ENCODE results near the gene COG6.

Gene COG6

GRCh38 chr13:39623466-39623865 is 32.0 kb upstream of the COG6 start:
- DNase-seq (ENCODE audit: insufficient read length, low spot score) (no peak), FAIRE-seq (no peak)
- TF ChIP-seq, protein P1, sequence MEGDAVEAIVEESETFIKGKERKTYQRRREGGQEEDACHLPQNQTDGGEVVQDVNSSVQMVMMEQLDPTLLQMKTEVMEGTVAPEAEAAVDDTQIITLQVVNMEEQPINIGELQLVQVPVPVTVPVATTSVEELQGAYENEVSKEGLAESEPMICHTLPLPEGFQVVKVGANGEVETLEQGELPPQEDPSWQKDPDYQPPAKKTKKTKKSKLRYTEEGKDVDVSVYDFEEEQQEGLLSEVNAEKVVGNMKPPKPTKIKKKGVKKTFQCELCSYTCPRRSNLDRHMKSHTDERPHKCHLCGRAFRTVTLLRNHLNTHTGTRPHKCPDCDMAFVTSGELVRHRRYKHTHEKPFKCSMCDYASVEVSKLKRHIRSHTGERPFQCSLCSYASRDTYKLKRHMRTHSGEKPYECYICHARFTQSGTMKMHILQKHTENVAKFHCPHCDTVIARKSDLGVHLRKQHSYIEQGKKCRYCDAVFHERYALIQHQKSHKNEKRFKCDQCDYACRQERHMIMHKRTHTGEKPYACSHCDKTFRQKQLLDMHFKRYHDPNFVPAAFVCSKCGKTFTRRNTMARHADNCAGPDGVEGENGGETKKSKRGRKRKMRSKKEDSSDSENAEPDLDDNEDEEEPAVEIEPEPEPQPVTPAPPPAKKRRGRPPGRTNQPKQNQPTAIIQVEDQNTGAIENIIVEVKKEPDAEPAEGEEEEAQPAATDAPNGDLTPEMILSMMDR (IDR thresholded peaks at IDR 0.05; ENCODE audit: insufficient read depth, missing control alignments): no peak

DNA sequence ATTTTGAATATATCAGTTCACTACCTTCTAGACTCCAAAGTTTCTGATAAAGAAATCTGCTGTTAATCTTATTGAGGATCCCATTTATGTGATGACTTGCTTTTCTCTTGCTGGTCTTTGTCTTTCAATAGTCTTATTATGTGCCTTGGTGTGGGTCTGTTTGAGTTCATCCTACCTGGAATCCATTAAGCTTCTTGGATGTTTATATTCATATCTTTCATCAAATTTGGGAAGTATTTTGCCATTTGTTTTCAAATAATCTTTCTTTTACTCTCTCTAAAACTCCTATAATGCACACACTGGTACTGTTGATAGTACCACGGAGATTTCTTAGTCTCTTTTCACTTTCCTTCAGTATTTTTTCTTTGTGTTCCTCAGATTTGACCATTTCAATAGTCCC is 24.2 kb upstream of the COG6 start:
- DNase-seq (ENCODE audit: insufficient read length, low spot score) (no peak), FAIRE-seq (no peak)
- TF ChIP-seq, protein P1 (IDR thresholded peaks at IDR 0.05; ENCODE audit: insufficient read depth, missing control alignments): no peak

GRCh38 chr13:39632994-39633393 is 22.5 kb upstream of the COG6 start:
- FAIRE-seq (no peak), DNase-seq (ENCODE audit: insufficient read length, low spot score) (no peak)
- TF ChIP-seq, protein P1 (IDR thresholded peaks at IDR 0.05; ENCODE audit: insufficient read depth, missing control alignments): no peak

DNA sequence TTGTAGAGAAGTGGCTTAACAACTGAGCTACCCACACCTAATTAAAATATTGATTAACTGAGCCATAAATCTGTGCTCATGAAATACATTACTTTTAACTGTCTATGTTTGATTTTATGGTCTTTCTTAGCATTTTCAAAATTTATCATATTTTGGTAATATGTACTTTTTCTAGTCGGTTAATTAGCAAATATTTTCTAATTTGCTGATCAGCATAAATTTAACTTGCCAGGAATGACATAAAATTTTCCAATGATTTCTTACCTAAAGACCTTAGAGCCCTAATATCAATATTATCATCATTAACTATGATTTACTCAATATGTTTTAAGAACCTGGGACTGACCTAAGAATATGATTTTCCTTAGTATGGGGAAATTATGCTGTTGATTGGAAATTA is 19.9 kb upstream of the COG6 start:
- TF ChIP-seq, protein P1 (IDR thresholded peaks at IDR 0.05; ENCODE audit: insufficient read depth, missing control alignments): no peak
- FAIRE-seq: no peak

DNA sequence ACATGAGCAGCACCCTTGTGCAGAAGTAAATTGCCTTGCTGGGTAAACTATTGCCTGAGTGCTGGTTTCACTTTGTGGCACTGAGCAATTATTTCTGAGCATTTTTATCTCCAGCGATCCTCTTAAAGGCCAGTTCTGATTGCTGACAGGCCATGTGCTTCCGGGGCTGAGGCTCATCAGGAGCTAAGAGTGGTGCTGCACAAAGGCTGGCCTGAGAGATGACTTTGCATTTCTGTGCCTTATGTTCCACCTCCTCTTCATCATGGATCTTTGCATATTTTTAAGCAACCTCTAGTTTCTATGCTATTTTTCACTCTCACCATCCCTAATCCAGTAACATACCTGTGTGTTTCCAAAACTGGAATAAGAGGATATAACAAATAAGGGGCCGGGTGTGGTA is 17.6 kb upstream of the COG6 start:
- FAIRE-seq (no peak), DNase-seq (ENCODE audit: insufficient read length, low spot score) (no peak)
- TF ChIP-seq, protein P1 (IDR thresholded peaks at IDR 0.05; ENCODE audit: insufficient read depth, missing control alignments): no peak

More for the DNA sequence above, 19.9 kb upstream of the COG6 start:
- no peak for DNase-seq (ENCODE audit: insufficient read length, low spot score)

DNA sequence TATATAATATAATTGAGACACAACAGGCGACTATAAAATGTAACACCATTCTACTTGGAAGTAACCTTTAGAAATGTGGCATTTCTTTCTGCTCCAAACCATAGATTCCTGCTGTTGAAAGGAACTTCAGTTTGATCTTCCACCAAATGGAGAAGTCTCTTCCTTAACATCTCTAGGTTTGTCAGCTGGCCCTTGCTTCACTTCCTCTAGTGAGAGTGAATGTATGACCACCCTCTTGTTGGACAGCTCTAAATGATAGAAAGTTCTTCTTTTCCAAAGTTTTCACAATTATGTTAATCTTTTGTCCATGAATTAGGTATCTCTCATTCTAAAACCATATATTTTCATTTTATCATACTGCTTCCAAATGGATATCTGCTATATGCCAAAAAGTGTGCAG is 13.8 kb upstream of the COG6 start:
- TF ChIP-seq, protein P1 (IDR thresholded peaks at IDR 0.05; ENCODE audit: insufficient read depth, missing control alignments): no peak
- FAIRE-seq (no peak), DNase-seq (ENCODE audit: insufficient read length, low spot score) (no peak)

DNA sequence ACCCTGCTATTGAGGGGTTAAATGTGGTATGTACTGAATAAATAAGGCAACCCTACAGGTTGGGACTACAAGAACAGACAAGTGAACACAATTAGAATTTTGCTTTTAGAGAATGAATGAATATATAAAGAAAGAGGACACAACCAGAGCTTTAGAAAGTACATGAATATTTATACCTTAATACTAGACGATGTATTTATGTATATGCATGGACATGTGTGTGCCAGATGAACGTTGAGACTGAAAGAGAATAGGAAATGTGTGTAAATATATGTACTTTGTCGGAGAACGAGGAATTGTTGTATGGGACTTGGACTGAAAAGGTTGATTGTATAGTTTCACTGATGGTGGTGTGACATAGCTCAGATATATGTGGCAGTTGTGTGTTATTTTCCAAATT is 9.3 kb upstream of the COG6 start:
- no peak for FAIRE-seq
- TF ChIP-seq, protein P1 (IDR thresholded peaks at IDR 0.05; ENCODE audit: insufficient read depth, missing control alignments): no peak
- no peak for DNase-seq (ENCODE audit: insufficient read length, low spot score)

All from D721Med (cell line).